Natural killer cell (primary cell): ENCODE measurements around the gene AIFM3. TPM values are rescaled to one million over a fixed set of nuclear protein-coding genes. Genes with fewer than 3 reads are reported as not detected.

Source experiments
- ATAC-seq, 3 donors: fragments of 150-1000 bp in 2 of 3; fragments of 200-7000 bp in 1 of 3; cut with Tn5 transposase; 1 replicate in 1 of 3; 2 replicates in 2 of 3; pipeline ENCODE4 v1.10.0; 2021; ENCODE audit warnings: mild to moderate bottlenecking in 2 of 3, moderate library complexity in 2 of 3
- DNase-seq, 2 donors: peaks; one replicate each; pipeline versions ENCODE4 v3.0.0 to v3.0.0-alpha.2; 2013 to 2021; ENCODE audit warnings: mixed read lengths in 1 of 2
- H3K27ac ChIP-seq: one replicate; pipeline ENCODE4 v1.5.1; 2013; ENCODE audit warnings: mild to moderate bottlenecking, low read length
- H3K27me3 ChIP-seq: one replicate; pipeline ENCODE4 v1.6.1; 2013; ENCODE audit warnings: low read length; ENCODE audit not compliant: control insufficient read depth, insufficient read depth
- H3K36me3 ChIP-seq: one replicate; pipeline ENCODE4 v1.6.1; 2013; ENCODE audit warnings: low read length; ENCODE audit not compliant: control insufficient read depth, insufficient read depth
- H3K4me1 ChIP-seq: one replicate; pipeline ENCODE4 v1.6.1; 2013; ENCODE audit warnings: low read length; ENCODE audit not compliant: control insufficient read depth, insufficient read depth
- H3K4me3 ChIP-seq: one replicate; pipeline ENCODE4 v1.5.1; 2013; ENCODE audit warnings: low read length
- H3K9me3 ChIP-seq: one replicate; pipeline ENCODE4 v1.6.1; 2013; ENCODE audit warnings: low read length; ENCODE audit not compliant: control insufficient read depth, insufficient read depth
- H3K27ac Mint-ChIP-seq, 2 donors: one replicate each; pipeline ENCODE4 v1.8.0; 2022; ENCODE audit warnings: mild to moderate bottlenecking in 2 of 2, mixed read lengths in 2 of 2, moderate library complexity in 1 of 2
- H3K27me3 Mint-ChIP-seq, 2 donors: one replicate each; pipeline ENCODE4 v1.8.0; 2022; ENCODE audit warnings: low read depth in 2 of 2, mixed read lengths in 2 of 2
- H3K36me3 Mint-ChIP-seq: one replicate; pipeline ENCODE4 v1.8.0; 2022; ENCODE audit warnings: mixed read lengths
- H3K4me1 Mint-ChIP-seq, 2 donors: one replicate each; pipeline ENCODE4 v1.8.0; 2022; ENCODE audit warnings: mixed read lengths in 2 of 2
- H3K4me3 Mint-ChIP-seq: one replicate; pipeline ENCODE4 v1.8.0; 2022; ENCODE audit warnings: mild to moderate bottlenecking, moderate library complexity, mixed read lengths
- H3K9me3 Mint-ChIP-seq, 2 donors: one replicate each; pipeline ENCODE4 v1.8.0; 2022; ENCODE audit warnings: mixed read lengths in 2 of 2
- WGBS: methylation state at CpG from one replicate; pipeline ENCODE4 v1.1.7; 2013; ENCODE audit warnings: missing lambda C conversion rate; ENCODE audit not compliant: insufficient coverage; 5-methylcytosine and 5-hydroxymethylcytosine counted together
- intact Hi-C: fragments of 100-400 bp; cut with micrococcal nuclease; formaldehyde crosslinking; loops from one replicate; pipeline ENCODE4 v1.14.2; 2022
- total RNA-seq, 4 donors: library from RNA; stranded (reverse); fragments of 120-200 nt in 1 of 4; gene quantifications; one replicate each; pipeline versions ENCODE4 v1.2.3 to v1.2.4, GENCODE V29; 2013 to 2022
- TF ChIP-seq, protein P1 (sequence below): fragments of 200-600 bp; IDR thresholded peaks from one replicate; pipeline ENCODE4 v1.8.0; 2022; ENCODE audit warnings: antibody characterized with exemption

Gene AIFM3
- 1 to 10 TPM; 1.5 to 2.3 (median 2.2) TPM for total RNA-seq
- 4.2 TPM for total RNA-seq (2013)

DNA sequence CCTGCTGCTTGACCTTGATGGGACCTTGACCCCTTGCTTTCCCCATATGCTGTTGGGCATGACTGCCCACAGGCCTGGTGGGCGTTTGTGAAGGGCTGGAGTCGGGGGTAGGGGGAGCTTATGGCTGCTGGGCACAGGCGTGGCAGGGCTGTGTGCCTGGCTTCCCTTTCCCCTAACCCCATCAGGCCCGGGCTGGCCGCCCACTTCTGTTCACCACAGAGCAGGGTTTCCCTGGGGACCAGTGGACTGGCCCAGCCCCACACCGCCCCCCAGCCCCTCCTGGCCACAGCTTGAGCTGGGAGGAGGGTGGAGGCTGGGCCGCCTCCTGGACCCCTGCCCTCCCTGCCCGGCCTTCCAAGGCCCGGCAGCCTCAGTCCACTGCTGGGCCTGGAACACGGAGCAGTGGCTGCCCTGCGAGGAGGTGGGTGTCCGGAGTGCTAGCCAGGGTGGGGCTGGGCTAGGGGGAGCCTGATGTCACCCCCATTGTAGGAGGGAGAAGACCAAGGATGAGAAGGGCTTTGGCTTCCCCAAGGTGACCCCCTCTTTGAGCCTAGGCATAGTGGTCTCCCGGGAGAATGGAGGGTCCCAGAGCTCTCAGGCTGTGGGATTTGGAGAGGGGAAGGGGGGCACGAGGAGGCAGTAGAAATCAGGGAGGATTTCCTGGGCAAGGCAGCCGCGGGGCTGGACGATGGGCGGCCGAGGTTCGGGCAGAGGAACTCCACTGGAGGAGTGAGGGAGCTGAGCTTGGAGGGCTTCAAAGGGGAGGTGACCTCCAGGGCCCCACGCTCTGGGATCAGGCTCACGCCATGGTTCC lies at the start of gene AIFM3:
AIFM3 (plus strand) TSS at position 373 of the 814 bp plus-strand sequence. CDS start 690 bp downstream, outside the sequence.
- Histone ChIP-seq H3K27me3 (peaks cover 9% of the 10 kb centered on the region), H3K27ac (no peak within 1 kb of the TSS), H3K4me3 (no peak within 1 kb of the TSS), H3K4me1 (peaks cover 33% of the 10 kb centered on the region), H3K36me3 (no peaks in the 10 kb centered on the region), H3K9me3 (no peaks in the 10 kb centered on the region)
- peaks cover 5 to 8% of the 10 kb centered on the region in 2 donors for H3K4me1 Mint-ChIP-seq
- no peaks in the 10 kb centered on the region for H3K36me3 Mint-ChIP-seq
- DNase-seq (no peak), ATAC-seq (no peak)
- H3K27ac Mint-ChIP-seq = no peak within 1 kb of the TSS
- H3K4me3 Mint-ChIP-seq = no peak within 1 kb of the TSS
- intact Hi-C loops = no loop called here
- peaks cover 6 to 10% of the 10 kb centered on the region in 2 donors for H3K27me3 Mint-ChIP-seq
- 89% methylated on average over 20 of the region's 22 CpGs for WGBS
- no peaks in the 10 kb centered on the region for H3K9me3 Mint-ChIP-seq
- TF ChIP-seq, protein P1, sequence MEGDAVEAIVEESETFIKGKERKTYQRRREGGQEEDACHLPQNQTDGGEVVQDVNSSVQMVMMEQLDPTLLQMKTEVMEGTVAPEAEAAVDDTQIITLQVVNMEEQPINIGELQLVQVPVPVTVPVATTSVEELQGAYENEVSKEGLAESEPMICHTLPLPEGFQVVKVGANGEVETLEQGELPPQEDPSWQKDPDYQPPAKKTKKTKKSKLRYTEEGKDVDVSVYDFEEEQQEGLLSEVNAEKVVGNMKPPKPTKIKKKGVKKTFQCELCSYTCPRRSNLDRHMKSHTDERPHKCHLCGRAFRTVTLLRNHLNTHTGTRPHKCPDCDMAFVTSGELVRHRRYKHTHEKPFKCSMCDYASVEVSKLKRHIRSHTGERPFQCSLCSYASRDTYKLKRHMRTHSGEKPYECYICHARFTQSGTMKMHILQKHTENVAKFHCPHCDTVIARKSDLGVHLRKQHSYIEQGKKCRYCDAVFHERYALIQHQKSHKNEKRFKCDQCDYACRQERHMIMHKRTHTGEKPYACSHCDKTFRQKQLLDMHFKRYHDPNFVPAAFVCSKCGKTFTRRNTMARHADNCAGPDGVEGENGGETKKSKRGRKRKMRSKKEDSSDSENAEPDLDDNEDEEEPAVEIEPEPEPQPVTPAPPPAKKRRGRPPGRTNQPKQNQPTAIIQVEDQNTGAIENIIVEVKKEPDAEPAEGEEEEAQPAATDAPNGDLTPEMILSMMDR = no peak

DNA sequence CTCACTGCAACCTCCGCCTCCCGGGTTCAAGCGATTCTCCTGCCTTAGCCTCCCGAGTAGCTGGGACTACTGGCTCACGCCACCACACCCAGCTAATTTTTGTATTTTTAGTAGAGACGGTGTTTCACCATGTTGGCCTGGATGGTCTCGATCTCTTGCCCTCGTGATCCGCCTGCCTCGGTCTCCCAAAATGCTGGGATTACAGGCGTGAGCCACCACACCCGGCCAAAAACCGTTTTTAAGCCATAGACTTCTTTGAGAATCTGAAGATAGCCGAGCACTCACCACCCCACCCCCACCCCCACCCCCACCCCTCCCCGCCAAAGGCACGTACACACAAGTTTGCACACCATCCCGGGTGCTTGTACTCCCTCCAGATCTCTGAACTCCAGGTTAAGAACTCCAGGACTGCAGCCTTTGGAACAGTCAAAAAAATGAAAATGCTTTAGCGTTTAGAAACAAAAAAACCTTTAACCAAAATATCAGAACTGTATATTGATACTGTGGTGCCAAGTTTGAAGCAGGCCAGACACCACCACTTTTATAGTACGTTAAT lies 48.3 kb upstream of the AIFM3 start:
- Histone ChIP-seq H3K4me3 (peak overlapping the region; percentile 97), H3K36me3 (no peaks in the 10 kb centered on the region), H3K4me1 (peaks cover 36% of the 10 kb centered on the region), H3K27ac (no peak overlapping the region), H3K9me3 (no peaks in the 10 kb centered on the region), H3K27me3 (no peaks in the 10 kb centered on the region)
- Mint-ChIP-seq H3K9me3 (no peaks in the 10 kb centered on the region), H3K4me1 (peaks cover 58% of the 10 kb centered on the region in 2 donors), H3K36me3 (no peaks in the 10 kb centered on the region), H3K27ac (peak overlapping the region; percentile 95 to 98), H3K27me3 (no peaks in the 10 kb centered on the region), H3K4me3 (peak overlapping the region; percentile 98)
- under 1% methylated on average over 13 of the region's 19 CpGs for WGBS
- ATAC-seq (no peak), DNase-seq (no peak)
- TF ChIP-seq, protein P1 = no peak
- intact Hi-C loops = loop anchor here (5.0 kb wide), 2 partner anchors 44 to 94 kb away; no protein-coding TSS in a partner anchor

DNA sequence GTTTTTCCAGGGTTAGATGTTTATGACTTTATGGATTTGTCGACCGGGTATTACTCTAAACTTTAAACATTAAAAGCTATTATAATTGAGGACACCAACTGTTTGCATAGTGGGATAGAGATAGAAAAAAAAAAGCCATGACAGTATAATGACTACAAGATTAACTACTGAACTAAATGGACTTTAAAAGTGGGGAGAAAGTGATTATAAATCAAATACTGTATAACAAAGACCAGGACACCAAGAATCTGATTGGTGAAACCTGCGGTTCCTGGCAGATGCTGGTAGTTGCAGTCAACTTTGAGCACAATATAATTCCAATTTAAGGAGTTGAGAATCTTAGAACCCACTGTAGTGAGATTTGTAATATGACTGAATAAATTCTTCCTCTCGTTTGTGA lies 47.3 kb upstream of the AIFM3 start:
- no peaks in the 10 kb centered on the region for H3K9me3 Mint-ChIP-seq
- H3K4me3 Mint-ChIP-seq = peak overlapping the region; percentile 98
- H3K4me1 ChIP-seq = peaks cover 37% of the 10 kb centered on the region
- no peaks in the 10 kb centered on the region for H3K36me3 ChIP-seq
- H3K27me3 ChIP-seq = no peaks in the 10 kb centered on the region
- WGBS = 33% methylated on average over 1 of the region's 4 CpGs
- H3K27me3 Mint-ChIP-seq = no peaks in the 10 kb centered on the region
- DNase-seq = no peak
- H3K9me3 ChIP-seq = no peaks in the 10 kb centered on the region
- H3K4me3 ChIP-seq = peak overlapping the region; percentile 10
- H3K36me3 Mint-ChIP-seq = no peaks in the 10 kb centered on the region
- H3K4me1 Mint-ChIP-seq = peaks cover 62 to 63% of the 10 kb centered on the region in 2 donors
- TF ChIP-seq, protein P1 = no peak
- intact Hi-C loops = loop anchor here (5.0 kb wide), 2 partner anchors 43 to 93 kb away; no protein-coding TSS in a partner anchor
- no peak for ATAC-seq
- no peak overlapping the region for H3K27ac ChIP-seq
- H3K27ac Mint-ChIP-seq = peak overlapping the region; percentile 95 to 98
